WTC11 (cell line): ENCODE results near the gene DOK5.

Experiments used
- STAT6 ChIP-seq: sonication (generic); formaldehyde crosslinking; conservative IDR thresholded peaks from 2 replicates; pipeline ENCODE4 v1.8.1; 2023; ENCODE audit warnings: mild to moderate bottlenecking, low read depth, missing genetic modification reagents, moderate library complexity
- TF ChIP-seq, protein P1 (sequence below): sonication (generic); formaldehyde crosslinking; IDR thresholded peaks from 2 replicates; pipeline ENCODE4 v1.8.1; 2022; ENCODE audit warnings: low read depth, missing genetic modification reagents, borderline replicate concordance

- TF ChIP-seq, protein P1, sequence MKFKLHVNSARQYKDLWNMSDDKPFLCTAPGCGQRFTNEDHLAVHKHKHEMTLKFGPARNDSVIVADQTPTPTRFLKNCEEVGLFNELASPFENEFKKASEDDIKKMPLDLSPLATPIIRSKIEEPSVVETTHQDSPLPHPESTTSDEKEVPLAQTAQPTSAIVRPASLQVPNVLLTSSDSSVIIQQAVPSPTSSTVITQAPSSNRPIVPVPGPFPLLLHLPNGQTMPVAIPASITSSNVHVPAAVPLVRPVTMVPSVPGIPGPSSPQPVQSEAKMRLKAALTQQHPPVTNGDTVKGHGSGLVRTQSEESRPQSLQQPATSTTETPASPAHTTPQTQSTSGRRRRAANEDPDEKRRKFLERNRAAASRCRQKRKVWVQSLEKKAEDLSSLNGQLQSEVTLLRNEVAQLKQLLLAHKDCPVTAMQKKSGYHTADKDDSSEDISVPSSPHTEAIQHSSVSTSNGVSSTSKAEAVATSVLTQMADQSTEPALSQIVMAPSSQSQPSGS (CRISPR knock-in tag), result no peak
- no peak for TF ChIP-seq STAT6 (CRISPR knock-in tag)
Observed at GRCh38 chr20:54502179-54502578, 26.8 kb downstream of the DOK5 start.
